HG03066 (cell line): ENCODE results near the gene GAS7.

Source experiments
- ATAC-seq: cut with Tn5 transposase; IDR thresholded peaks from one replicate; pipeline ENCODE4 v1.9.1; 2021; ENCODE audit warnings: low read depth; ENCODE audit not compliant: unreplicated experiment

Gene GAS7

DNA sequence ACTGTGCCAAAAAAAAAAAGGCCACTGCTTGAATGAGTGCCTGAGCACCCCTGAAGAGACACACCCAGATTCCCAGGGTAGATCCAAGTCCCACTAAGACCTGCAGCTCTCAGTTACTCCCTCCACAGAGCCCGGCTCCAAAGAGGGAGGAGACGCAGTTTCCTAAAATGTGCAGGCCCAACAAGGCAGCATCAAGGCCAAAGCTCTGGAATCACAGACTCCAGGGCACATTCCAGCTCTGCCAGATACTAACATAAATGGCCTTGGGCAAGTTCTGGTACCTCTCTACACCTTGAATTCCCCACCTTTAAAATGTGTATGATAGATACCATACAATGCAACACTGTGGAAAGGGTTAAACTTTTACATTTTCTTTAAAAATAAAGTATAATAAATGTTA, 57.0 kb downstream of the GAS7 start:
- no peak for ATAC-seq

DNA sequence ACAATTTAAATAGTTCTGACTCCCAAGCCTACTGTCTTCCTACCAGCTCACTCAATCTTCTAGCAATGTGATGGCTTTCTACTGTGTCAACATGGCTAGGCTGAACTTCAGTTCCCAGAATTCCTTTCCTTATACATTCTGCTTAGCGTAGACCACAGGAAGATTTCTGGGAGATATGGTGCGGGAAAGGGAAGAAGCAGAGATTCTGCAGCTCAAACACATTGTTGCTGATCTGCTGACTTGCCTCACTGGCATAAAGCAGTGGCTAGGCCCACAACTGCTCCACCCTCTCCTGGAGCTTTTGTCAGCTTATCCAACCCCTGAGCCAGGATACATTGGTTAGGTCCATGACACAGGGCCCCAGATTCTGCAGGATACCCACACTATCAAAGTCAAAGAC, 58.8 kb downstream of the GAS7 start:
- ATAC-seq, result no peak

DNA sequence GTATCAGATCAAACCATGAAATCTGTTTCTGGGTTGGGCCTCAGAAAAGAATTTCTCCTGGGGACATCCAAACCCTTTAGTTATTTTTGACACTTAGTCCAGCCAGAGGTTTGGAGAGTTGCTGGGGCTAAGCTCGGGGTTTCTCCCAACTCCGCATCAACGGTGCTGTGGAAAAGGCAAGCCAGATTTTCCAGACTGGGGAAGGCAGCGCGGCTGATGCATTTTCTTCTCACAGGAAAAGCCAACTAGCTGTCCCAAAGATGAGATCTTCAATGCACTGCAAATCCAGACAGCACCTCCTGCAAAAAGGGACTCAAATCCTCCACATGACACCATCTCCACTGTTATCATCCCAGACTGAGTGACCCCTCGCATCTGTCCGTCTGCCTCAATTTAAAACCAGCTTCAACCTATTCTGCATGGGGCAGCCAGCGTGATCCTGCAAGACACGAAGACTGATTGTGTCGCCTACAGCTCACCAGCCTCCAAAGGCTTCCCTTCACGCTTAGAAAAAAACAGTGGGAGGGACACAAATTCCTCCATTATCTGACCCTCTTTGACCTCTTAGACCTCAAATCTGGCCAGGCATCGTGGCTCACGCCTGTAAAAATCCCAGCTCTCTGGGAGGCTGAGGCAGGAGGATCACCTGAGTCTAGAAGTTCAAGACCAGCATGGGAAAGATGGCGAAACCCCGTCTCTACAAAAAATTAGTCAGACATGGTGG, 62.0 kb downstream of the GAS7 start:
- ATAC-seq, result no peak

GRCh38 chr17:10135539-10136257, 62.7 kb downstream of the GAS7 start:
- ATAC-seq, result no peak

DNA sequence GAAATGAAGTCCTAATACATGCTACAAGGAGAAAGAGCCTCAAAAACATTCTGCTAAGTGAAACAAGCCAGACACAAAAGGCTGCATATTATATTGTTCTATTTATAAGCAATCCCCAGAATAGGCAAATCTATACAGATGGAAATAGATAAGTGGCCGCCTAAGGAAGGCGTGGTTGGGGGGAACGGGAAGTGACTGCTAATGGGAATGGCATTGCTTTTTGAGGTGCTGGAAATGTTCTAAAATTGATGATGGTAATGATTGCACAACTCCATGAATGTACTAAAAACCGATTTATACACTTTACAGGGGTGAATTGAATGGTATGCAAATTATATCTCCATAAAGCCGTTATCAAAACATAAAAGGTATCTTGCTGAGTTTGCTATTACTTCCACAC, 67.7 kb downstream of the GAS7 start:
- no peak for ATAC-seq

DNA sequence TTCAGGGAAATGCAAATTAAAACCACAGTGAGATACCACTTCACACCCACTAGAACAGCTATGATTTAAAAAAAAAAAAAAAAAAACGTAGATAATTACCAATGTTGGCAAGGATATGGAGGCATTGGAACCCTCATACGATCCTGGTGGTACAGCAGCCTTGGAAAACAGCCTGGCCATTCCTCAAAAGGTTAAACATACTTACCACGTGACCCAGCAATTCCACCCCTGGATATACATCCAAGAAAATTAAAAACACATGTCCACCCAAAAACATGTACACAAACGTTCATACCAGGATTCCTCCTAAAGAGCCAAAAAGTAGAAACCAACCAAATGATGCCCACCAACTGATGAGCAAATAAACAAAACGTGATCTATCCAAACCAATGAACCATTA, 68.1 kb downstream of the GAS7 start:
- ATAC-seq, result no peak

GRCh38 chr17:10127819-10128425, 70.5 kb downstream of the GAS7 start:
- ATAC-seq, result no peak

- no peak for ATAC-seq
Measured at GRCh38 chr17:10126616-10127501, 71.5 kb downstream of the GAS7 start.

DNA sequence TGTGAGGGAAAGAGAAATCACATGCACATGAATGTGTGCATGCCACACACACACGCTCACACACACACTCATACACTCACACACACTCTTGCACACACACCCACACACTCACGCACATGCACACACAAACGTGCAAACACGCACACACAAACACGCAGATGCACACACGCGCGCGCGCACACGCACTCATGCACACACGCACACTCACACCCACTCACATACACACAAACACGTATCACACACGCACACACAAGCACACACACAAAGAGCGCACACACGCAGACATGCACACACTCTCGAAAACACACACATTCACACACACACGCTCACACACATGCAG, 72.2 kb downstream of the GAS7 start:
- ATAC-seq, result no peak

DNA sequence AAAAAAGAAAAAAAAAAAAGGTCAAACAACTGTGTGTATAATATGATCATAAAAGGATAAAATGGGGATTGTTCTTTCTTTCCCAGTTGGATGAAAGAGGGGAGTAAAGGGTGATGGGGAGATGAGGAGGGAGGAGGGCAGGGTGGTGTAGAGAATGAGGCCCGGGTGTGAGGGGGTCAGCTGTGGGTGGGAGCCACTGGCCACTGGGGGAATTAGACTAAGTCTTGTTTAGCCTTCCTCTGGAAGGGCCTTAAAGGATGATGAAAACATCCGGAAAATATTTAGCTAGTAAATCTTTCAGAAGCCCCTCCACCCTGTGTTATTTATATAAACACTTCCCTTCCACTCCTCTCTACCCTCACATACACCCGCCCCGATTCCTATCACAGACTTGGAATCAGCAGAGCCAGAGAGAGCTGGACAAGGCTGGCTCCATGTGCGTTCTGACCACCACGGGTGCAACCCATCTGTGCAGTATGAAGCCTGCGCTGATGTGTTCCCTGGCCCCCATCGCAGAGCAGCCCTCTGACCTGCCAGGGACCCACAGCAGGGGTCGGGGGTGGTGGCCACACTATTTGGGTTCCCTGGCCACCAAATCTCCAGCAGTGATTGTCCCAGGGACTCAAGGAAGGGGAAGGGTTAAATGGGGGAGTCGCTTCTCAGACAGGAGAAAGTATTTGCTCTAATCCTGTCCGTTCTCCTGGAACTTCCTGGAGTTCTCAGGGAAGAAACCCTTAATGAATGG, 72.7 kb downstream of the GAS7 start:
- ATAC-seq, result no peak

DNA sequence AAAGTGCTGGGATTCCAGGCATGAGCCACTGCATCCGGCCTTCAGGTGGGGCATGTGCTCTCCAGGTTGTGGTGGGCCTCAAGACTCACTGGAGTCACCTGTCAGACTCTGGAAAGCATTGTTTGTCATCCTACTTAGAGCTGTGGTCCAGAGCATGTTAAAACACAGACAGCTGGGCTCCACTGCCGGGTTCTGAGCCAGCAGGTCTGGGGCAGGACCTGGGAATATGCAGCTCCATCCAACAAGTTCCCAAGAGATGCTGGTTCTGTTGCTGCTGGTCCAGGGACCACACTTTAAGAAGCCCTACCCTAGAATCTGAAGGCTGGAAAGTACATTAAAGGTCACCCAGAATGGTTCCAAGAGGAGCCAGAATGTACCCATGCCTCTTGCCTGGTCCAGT, 75.3 kb downstream of the GAS7 start:
- no peak for ATAC-seq

DNA sequence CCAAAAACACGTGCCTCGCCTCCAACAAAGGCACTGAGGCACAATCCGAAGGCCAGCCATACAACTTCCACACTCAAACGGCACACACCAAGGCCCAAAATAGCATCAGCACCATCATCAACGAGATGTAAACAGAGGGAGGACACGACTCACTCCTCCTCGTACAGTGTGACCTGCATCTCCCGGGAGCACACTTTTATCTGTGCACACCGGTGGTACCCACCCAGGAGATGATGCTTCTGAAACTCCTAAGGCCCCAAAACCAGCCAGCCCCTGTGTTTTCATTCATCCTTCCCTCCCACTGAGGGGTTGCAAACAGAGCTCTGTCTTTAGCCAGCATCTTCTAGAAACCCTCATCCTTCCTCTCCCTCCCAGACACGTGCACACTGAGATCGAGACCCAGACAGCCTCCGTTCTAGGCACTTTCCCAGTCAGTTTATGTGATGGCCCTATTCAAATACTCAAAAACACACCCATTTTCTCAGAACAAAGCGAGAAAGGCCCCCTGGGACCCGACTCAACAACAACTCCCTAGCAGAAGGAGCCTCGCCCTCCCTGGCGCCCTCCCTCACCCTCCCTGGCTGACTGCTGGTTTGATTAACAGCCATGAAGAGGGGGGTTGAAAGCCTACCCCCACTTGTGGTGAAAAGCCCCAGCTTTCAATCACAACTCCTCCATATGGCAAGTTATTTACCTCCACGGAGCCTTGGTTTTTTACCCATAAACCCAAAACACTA, 76.3 kb downstream of the GAS7 start:
- no peak for ATAC-seq

DNA sequence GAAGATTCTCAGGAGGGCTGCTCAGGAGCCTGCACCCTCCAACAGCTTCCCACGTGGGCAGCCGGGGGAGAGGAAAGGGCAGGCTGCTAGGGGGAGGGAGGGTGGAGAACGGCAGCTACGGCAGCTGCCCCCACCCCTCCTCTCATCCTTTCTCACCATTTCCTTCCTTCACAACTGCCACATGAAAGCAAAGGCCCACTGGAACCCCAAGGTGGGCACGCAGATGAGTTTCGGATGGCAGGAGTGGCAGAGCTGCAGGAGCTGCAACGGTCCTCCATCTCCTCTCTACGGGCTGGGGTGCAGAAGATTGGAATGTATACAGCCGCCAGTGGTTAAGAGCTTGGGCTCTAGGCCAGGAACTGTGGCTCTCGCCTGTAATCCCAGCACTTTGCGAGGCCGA, 77.7 kb downstream of the GAS7 start:
- no peak for ATAC-seq

- no peak for ATAC-seq
Measured at GRCh38 chr17:10120109-10120485, 78.3 kb downstream of the GAS7 start.

- ATAC-seq, result no peak
Measured at GRCh38 chr17:10119203-10120108, 79.0 kb downstream of the GAS7 start.

- no peak for ATAC-seq
Measured at GRCh38 chr17:10118788-10119130, 79.6 kb downstream of the GAS7 start.

- ATAC-seq, result peak; percentile 43
Measured at GRCh38 chr17:10117581-10118001, 80.8 kb downstream of the GAS7 start.

DNA sequence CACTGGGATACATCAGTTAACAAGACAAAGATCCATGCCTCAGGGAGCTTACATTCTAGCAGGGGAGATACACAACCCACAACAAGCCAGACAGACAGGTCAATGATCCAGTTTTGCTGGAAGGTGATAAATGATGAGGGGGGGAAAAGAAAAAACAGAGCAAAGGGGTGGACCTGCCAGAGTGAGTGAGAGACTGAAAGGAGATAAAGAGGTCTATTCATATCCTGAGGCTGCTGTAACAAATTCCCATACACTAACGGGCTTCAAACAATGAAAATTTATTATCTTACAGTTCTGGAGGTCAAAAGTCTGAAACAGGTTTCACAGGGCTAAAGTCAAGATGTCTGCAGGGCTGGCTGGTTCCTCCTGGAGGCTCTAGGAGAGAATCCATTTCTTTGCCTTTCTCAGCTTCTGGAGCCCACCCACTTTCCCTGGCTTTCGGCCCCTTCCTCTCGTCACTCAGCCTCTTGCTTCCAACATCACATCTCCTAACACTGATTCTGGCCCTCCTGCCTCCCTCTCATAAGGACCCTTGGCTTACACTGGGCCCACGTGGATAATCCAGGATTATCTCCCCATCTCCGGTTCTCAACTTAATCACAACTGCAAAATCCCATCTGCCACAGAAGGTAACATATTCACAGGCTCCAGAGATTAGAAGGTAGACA, 81.5 kb downstream of the GAS7 start:
- ATAC-seq, result no peak
